GM13977 (cell line): ENCODE data around the gene MMRN1.

Experiments used
- DNase-seq: peaks from one replicate; pipeline ENCODE4 v3.0.0; 2012; ENCODE audit warnings: low spot score
- CTCF ChIP-seq: IDR thresholded peaks from 2 replicates; pipeline ENCODE4 v1.5.1; 2012; ENCODE audit warnings: mild to moderate bottlenecking, control low read depth; ENCODE audit not compliant: insufficient read depth; ENCODE audit errors: extremely low read depth, missing control alignments
- in situ Hi-C: fragments of 300-500 bp; cut with MboI; formaldehyde crosslinking; loops from one replicate; pipeline ENCODE4 v1.12.0; 2022; ENCODE audit warnings: low sequenced_read_pairs, low pct_unique_long_range_greater_than_20kb, mixed read lengths, inconsistent platforms; ENCODE audit not compliant: unreplicated experiment

Gene MMRN1, protein sequence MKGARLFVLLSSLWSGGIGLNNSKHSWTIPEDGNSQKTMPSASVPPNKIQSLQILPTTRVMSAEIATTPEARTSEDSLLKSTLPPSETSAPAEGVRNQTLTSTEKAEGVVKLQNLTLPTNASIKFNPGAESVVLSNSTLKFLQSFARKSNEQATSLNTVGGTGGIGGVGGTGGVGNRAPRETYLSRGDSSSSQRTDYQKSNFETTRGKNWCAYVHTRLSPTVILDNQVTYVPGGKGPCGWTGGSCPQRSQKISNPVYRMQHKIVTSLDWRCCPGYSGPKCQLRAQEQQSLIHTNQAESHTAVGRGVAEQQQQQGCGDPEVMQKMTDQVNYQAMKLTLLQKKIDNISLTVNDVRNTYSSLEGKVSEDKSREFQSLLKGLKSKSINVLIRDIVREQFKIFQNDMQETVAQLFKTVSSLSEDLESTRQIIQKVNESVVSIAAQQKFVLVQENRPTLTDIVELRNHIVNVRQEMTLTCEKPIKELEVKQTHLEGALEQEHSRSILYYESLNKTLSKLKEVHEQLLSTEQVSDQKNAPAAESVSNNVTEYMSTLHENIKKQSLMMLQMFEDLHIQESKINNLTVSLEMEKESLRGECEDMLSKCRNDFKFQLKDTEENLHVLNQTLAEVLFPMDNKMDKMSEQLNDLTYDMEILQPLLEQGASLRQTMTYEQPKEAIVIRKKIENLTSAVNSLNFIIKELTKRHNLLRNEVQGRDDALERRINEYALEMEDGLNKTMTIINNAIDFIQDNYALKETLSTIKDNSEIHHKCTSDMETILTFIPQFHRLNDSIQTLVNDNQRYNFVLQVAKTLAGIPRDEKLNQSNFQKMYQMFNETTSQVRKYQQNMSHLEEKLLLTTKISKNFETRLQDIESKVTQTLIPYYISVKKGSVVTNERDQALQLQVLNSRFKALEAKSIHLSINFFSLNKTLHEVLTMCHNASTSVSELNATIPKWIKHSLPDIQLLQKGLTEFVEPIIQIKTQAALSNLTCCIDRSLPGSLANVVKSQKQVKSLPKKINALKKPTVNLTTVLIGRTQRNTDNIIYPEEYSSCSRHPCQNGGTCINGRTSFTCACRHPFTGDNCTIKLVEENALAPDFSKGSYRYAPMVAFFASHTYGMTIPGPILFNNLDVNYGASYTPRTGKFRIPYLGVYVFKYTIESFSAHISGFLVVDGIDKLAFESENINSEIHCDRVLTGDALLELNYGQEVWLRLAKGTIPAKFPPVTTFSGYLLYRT

DNA sequence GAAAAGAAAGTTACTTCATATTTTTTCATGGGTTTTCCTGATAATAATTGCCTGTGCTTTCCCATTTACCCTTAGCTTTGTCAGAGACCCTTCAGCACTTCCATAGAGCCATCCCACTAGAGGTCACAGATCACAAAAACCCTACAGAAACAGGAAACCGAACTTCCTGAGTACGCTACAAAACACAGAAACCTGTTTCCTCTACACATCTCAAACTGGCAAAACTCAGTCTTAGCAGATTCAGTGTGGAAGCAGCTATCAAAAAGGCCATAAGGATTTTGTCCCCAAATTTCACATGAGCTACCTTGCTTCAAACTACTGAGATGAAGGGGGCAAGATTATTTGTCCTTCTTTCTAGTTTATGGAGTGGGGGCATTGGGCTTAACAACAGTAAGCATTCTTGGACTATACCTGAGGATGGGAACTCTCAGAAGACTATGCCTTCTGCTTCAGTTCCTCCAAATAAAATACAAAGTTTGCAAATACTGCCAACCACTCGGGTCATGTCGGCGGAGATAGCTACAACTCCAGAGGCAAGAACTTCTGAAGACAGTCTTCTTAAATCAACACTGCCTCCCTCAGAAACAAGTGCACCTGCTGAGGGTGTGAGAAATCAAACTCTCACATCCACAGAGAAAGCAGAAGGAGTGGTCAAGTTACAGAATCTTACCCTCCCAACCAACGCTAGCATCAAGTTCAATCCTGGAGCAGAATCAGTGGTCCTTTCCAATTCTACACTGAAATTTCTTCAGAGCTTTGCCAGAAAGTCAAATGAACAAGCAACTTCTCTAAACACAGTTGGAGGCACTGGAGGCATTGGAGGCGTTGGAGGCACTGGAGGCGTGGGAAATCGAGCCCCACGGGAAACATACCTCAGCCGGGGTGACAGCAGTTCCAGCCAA lies at the start of gene MMRN1:
TSS of gene MMRN1 (plus strand) at position 206 of the 902 bp plus-strand sequence. CDS start at position 324, 118 bp downstream.
- DNase-seq: no peak
- no peak for TF ChIP-seq CTCF
- in situ Hi-C loops: no loop called here

GRCh38 chr4:89847571-89848325 lies 46.9 kb upstream of the MMRN1 start:
- no peak for DNase-seq
- no peak for TF ChIP-seq CTCF
- in situ Hi-C loops: no loop called here

DNA sequence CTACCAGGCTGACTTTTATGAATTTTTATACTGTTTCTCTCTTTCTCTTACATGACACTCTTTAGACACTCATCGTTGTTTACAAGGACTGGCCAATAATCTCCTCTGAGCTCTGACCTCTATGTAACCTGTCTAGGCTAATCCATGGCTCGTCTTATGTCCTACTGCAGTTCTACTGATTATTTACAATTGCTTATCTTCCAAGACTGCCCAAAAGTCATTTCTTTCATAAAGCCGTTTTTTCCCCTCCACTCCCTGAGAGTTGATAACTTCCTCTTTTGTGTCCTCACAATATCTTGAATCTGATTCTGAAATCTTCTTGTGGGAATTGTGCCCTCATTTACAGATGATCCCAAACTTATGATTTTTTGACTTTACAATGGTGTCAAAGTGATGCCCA lies 39.4 kb upstream of the MMRN1 start:
- in situ Hi-C loops: no loop called here
- TF ChIP-seq CTCF: no peak
- no peak for DNase-seq

- no peak for TF ChIP-seq CTCF
- in situ Hi-C loops: no loop called here
- no peak for DNase-seq
Measured at GRCh38 chr4:89860971-89861370, 33.7 kb upstream of the MMRN1 start.

GRCh38 chr4:89863533-89863932 lies 31.1 kb upstream of the MMRN1 start:
- in situ Hi-C loops: no loop called here
- no peak for TF ChIP-seq CTCF
- DNase-seq: no peak
